Astrocyte of the spinal cord (primary cell): ENCODE results near the gene C9.
A peak's percentile ranks its signal among the peaks of the same experiment; 100 is the strongest.
"Not testable (repeated sequence)": the region's sequence is repeated elsewhere in the genome, so short reads cannot be mapped to it uniquely, and the experiment has no call there.

Source experiments
- DNase-seq: peaks from one replicate; pipeline ENCODE4 v3.0.0; 2011; ENCODE audit warnings: low read depth, low spot score
- H3K4me3 ChIP-seq: 2 replicates; pipeline ENCODE4 v1.5.1; 2011; ENCODE audit warnings: low read depth, mild to moderate bottlenecking, low read length, moderate library complexity
- in situ Hi-C: cut with HindIII; loops from 2 replicates; pipeline ENCODE4 v1.10.0; 2017; ENCODE audit warnings: low sequenced_read_pairs
- TF ChIP-seq, protein P1 (sequence below): IDR thresholded peaks from 2 replicates; pipeline ENCODE4 v1.5.1; 2012; ENCODE audit warnings: low read depth, mild to moderate bottlenecking, low read length, inconsistent platforms

Gene C9

DNA sequence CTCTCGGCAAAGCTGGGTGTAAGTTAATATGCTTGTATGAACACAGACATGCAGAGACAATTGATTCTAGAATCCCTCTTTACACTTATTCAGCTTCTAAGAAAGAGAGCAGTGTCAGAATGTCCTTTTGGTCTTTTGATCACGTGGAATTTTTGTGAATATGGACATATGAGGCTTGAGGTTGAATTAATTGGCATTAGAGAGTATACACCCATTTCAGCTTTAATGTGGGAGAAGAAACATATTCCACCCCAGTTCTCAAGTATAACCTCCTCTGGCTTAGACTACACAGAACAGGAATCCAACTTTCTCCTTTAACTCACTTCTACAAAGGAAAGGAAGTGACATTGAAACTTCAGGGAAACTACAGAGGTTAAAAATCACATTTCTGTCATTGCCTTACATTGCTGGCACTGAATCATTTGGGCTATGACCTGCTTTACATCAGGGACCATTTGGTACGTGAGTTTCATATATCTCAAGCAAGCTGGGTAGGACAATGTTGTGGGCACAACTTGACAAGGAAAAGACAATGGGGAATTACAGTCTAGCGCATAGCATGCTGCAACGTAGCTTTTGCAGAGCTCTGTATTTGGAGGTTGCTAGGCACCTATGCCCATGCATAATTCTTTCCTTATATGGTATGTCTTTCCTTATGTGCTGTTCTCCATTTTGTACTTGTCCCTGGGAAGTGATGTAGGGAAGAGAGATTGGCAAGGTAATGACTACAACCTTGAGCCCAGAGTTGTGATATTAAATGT, 41.0 kb upstream of the C9 start:
- in situ Hi-C loops: no loop called here
- H3K4me3 ChIP-seq: no peak overlapping the region
- TF ChIP-seq, protein P1, sequence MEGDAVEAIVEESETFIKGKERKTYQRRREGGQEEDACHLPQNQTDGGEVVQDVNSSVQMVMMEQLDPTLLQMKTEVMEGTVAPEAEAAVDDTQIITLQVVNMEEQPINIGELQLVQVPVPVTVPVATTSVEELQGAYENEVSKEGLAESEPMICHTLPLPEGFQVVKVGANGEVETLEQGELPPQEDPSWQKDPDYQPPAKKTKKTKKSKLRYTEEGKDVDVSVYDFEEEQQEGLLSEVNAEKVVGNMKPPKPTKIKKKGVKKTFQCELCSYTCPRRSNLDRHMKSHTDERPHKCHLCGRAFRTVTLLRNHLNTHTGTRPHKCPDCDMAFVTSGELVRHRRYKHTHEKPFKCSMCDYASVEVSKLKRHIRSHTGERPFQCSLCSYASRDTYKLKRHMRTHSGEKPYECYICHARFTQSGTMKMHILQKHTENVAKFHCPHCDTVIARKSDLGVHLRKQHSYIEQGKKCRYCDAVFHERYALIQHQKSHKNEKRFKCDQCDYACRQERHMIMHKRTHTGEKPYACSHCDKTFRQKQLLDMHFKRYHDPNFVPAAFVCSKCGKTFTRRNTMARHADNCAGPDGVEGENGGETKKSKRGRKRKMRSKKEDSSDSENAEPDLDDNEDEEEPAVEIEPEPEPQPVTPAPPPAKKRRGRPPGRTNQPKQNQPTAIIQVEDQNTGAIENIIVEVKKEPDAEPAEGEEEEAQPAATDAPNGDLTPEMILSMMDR: no peak
- no peak for DNase-seq

DNA sequence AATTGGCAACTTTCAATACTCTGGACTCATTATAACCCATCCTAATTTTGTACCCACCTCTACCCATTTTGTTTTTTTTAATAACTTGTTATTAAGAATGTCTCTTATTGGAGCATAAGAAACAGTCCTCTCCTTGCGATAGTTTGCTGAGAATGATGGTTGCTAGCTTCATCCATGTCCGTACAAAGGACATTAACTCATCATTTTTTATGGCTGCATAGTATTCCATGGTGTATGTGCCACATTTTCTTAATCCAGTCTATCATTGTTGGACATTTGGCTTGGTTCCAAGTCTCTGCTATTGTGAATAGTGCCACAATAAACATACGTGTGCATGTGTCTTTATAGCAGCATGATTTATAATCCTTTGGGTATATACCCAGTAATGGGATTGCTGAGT, 39.5 kb upstream of the C9 start:
- in situ Hi-C loops, DNase-seq, H3K4me3 ChIP-seq: not testable (repeated sequence)

DNA sequence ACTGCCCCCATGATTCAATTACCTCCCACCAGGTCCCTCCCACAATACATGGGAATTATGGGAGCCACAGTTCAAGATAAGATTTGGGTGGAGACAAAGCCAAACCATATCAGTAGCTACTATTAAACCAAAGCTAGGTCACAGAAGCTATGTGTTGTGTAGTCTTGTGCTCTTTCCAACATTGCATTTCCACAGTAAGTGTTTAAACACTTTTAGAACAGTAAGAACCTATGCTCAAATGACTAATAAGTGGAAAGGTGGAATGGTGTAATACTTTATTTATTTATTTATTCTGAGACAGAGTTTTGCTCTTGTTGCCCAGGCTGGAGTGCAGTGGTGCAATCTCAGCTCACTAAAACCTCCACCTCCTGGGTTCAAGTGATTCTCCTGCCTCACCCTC, 37.8 kb upstream of the C9 start:
- H3K4me3 ChIP-seq, in situ Hi-C loops, DNase-seq: not testable (repeated sequence)

DNA sequence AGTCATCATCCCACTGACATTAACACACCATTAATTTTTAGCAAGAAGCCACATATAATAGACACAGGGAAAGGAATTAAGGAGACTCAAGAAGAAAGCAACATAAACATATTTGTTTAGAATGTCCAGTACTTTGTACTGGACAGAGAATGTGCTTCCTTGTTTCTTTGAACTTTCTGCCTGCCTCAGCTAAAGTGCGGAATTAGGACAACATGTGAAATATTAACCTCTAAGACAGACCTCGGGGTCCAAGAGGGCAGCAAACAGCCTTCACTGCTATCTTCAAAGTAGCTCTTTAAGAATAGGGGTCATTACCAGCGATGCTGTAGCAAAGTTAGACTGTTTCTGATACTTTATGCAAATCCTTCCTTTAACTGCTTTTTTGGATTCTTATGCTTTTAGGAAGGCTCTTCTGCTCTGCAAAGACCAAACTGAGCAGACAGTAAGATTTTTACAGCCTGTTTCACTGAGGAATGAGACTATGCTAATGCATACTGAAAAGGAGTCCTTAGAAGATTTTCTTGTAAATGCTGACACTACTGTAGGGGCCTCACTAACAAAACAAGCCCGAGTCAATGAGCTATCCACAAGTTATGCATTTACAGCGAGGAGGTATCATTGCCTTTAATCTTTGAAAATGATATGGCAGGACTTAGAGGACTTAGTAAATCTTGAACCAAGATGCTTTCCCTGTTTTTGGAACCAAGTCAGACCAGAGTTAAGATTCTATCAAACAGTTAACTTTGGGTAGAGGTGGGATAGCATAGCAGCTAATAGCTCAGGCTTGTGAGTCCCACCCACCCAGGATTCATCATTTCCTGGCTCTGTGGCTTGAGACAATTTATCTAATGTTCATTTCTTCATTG, 36.7 kb upstream of the C9 start:
- peak; percentile 65 for DNase-seq
- in situ Hi-C loops: no loop called here
- TF ChIP-seq, protein P1: no peak
- H3K4me3 ChIP-seq: no peak overlapping the region

DNA sequence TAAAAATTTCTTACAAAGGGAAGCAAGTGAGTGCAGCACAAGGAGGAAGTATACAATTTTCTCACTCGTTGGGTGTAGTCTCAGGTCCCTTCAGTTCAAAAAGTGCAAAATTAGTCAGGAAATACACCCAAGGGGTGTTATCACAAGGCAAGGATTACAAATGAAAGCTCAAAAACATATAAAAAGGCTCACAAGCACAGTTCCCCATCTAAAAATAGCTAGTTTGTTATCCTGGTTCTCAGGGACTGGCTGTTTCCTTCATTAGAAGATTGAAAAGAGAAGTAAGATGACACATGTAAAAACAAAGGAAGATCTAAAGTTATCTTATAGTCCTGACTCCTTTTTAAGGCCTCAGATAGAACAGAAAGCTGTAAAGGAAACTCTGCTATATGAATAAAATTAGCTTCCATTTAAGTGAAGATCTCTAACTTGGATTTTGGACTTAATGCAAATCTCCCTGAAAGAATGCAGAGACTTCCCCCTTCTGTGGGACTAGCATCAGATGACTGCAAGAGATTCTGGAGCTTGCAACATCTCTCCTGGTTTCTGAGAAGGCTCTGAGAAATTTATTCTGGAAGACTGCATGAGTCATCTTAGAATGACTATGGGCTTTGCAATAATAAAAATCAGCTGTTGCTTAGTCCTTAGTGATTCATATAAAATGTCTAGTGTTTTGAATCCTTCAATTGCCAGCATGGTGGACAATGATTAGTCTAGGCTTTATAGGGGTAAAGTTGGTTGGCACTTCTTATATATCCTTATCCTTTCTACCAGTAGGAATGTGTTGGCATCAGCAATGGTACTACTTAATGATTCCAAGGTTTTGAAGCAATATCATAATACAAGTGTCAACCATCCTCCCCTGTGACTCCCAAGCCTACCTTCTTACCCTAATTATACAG, 35.1 kb upstream of the C9 start:
- TF ChIP-seq, protein P1: no peak
- no peak overlapping the region for H3K4me3 ChIP-seq
- peak; percentile 98 for DNase-seq
- in situ Hi-C loops: no loop called here

DNA sequence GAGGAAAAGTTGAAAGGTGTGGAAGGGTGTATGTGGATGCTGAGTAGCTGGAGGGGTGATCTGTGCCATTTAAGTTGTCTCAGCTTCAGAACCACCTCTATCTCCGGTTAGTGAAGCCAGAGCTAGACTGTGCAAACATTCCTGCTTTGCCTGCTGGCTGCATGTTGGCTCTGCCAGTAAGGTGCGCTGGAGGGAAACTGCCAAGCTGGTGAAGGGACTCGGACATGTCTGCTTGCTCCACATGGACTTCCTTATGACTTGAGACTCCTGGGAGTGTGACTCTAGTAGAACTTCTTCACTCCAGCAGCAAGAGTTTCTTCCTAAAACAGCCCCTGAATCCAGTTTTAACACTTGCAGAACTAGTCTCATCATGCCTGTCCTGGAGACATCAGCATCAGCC, 32.5 kb upstream of the C9 start:
- no peak for DNase-seq
- H3K4me3 ChIP-seq: no peak overlapping the region
- TF ChIP-seq, protein P1: no peak
- in situ Hi-C loops: no loop called here

DNA sequence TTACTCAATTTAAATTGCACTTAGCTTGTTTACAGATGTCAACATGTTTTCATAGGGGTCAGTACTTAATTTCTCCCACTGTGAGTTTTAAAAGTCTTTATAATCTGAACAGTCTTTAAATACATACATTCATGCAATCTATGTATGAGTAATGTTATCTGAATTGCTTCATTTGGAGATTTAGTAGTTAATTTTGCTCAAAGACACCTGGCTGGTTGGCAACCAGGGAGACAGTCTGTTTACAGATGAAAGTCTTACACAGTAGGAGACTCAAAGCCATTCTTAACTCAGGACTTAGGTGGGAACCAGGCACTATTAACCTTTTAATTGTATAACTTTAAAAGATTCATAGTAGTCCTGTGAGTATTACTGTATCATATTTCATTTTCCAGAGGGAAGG, 31.2 kb upstream of the C9 start:
- TF ChIP-seq, protein P1: no peak
- in situ Hi-C loops: no loop called here
- H3K4me3 ChIP-seq: no peak overlapping the region
- no peak for DNase-seq
